GM06990 (cell line): Measurements from ENCODE around the gene IRGC.

Experiments
- DNase-seq: peaks from one replicate; pipeline ENCODE4 v3.0.0-alpha.2; 2011; ENCODE audit not compliant: insufficient read length; ENCODE audit errors: extremely low read depth
- H3K27me3 ChIP-seq: replicated peaks from 2 replicates; pipeline ENCODE4 v1.6.0; 2011; ENCODE audit warnings: low read length; ENCODE audit not compliant: control insufficient read depth, insufficient read depth
- H3K36me3 ChIP-seq: 2 replicates; pipeline ENCODE4 v1.5.1; 2011; ENCODE audit warnings: low read length; ENCODE audit not compliant: control insufficient read depth, insufficient read depth
- H3K4me3 ChIP-seq: replicated peaks from 2 replicates; pipeline ENCODE4 v1.5.1; 2011; ENCODE audit warnings: low read depth, mild to moderate bottlenecking, control low read depth, low read length
- TF ChIP-seq, protein P1 (sequence below): IDR thresholded peaks from 2 replicates; pipeline ENCODE4 v1.5.1; 2011; ENCODE audit warnings: low read length, control low read depth, mild to moderate bottlenecking, inconsistent platforms; ENCODE audit not compliant: insufficient read depth, poor library complexity, severe bottlenecking

The IRGC gene

DNA sequence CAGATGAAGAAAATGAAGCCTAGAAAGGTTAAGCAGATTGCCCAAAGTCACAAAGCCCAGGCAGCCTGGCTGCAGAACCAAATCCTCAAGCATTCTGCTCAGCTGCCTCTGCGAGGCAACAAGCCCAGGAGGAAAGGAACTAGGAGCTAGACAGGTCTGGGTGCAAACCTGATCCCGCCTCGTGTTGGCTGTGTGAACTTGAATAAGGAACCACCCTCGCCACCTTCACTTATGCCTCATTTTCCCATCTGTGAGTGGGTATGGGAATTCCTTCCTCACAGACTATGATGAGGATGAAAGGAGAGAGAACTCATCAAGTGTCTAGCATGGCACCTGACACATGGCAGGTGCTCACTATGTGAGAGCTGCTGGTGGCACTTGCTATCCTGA is 32.3 kb downstream of the IRGC start:
- Histone ChIP-seq H3K36me3 (peaks cover 18% of the 10 kb centered on the region), H3K27me3 (no peaks in the 10 kb centered on the region), H3K4me3 (no peak overlapping the region)
- no peak for DNase-seq
- TF ChIP-seq, protein P1, sequence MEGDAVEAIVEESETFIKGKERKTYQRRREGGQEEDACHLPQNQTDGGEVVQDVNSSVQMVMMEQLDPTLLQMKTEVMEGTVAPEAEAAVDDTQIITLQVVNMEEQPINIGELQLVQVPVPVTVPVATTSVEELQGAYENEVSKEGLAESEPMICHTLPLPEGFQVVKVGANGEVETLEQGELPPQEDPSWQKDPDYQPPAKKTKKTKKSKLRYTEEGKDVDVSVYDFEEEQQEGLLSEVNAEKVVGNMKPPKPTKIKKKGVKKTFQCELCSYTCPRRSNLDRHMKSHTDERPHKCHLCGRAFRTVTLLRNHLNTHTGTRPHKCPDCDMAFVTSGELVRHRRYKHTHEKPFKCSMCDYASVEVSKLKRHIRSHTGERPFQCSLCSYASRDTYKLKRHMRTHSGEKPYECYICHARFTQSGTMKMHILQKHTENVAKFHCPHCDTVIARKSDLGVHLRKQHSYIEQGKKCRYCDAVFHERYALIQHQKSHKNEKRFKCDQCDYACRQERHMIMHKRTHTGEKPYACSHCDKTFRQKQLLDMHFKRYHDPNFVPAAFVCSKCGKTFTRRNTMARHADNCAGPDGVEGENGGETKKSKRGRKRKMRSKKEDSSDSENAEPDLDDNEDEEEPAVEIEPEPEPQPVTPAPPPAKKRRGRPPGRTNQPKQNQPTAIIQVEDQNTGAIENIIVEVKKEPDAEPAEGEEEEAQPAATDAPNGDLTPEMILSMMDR, result no peak

DNA sequence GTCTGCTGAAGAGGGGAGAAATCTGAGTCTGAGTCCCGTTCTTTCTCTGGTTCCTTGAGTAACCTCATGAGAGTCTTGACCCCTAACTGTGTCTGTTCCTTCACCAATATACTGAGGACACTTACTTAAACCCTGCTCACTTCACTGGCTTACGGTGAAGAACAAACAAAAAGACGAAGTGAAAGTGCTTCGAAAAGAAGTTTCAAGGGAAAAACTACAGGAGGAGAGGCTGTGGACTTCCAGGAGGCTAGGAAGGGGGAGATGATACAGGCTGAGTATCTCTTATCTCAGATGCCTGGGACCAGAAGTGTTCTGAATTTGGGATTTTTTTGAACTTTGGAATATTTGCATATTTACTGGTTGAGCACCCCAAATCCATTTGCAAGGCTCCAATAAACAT is 32.8 kb downstream of the IRGC start:
- Histone ChIP-seq H3K36me3 (peaks cover 17% of the 10 kb centered on the region), H3K27me3 (no peaks in the 10 kb centered on the region), H3K4me3 (no peak overlapping the region)
- DNase-seq, result no peak
- TF ChIP-seq, protein P1, result no peak

DNA sequence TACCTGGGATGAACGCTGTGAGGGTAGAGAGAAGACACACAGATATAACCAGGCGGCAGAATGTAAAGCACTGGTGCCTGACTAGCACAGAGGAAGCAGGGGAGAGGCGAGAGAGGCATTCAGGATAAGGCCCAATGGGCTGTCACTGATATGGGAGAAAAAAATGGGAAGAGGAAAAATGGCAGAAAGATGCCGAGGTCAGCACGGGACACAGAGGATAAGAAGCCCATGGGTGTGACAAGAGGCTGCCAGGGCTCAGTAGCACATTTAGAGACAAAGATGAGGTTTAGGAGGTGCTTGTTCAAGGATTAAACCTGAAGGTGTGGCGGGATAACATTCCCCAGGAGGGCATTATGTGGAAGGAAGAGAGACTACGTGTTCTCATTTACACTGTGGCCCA is 33.3 kb downstream of the IRGC start:
- TF ChIP-seq, protein P1, result no peak
- Histone ChIP-seq H3K27me3 (no peaks in the 10 kb centered on the region), H3K4me3 (no peak overlapping the region), H3K36me3 (peaks cover 14% of the 10 kb centered on the region)
- DNase-seq, result no peak

DNA sequence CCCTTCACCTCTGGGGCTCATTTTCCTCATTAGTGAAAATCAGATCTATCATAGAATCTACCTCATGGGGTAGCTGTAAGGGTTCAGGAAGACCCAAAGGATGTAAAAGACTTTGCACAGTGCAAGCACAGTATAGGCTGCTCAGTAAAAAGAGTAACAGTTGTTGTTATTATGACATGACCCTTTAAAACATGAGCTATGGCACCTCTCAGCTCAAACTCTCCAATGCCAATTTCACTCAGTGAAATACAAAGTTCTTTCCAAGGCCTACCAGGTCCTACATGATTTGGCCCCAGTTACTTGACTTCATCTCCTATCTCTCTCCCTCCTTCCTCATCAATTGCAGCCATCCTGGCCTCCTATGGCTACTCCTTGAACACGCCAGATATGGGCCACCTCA is 34.0 kb downstream of the IRGC start:
- H3K27me3 ChIP-seq, result no peaks in the 10 kb centered on the region
- peaks cover 11% of the 10 kb centered on the region for H3K36me3 ChIP-seq
- TF ChIP-seq, protein P1, result no peak

DNA sequence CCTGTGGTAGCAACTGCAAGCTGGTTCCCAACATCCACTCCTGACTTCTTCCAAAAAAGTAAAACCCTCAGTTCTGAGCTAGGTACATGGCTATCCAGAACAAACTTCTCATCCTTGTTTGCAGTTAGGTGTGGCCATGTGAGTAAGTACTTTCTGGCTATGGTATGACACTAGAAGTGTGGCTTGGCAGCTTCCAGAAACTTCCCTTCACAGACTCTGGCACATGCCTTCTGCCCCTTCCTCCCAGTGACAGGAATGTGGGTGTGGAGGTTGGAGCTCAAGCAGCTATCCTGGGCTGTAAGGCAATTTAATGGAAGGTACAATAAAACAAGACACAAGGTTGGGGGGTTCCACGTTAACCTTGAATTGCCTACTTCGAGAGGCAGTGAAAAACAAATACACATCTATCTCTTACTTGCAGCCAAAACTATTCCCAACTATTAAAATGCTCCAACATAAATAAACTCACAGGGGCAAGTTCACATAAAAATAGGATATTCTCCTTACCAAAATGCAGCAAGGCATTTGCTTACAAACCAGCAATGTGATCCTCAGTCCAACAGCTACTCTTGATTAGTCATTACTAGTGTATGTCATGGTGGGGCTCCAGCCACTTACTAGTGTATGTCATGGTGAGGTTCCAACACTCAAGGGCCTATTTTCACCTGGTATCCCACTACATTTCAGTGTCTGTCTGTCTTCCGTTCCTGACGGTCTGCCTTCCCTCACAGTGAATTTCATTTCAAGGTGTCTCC is 35.8 kb downstream of the IRGC start:
- TF ChIP-seq, protein P1, result no peak
- Histone ChIP-seq H3K27me3 (no peaks in the 10 kb centered on the region), H3K4me3 (no peak overlapping the region), H3K36me3 (peaks cover 8% of the 10 kb centered on the region)
- no peak for DNase-seq

More for the DNA sequence above, 34.0 kb downstream of the IRGC start:
- H3K4me3 ChIP-seq, result no peak overlapping the region
- no peak for DNase-seq

DNA sequence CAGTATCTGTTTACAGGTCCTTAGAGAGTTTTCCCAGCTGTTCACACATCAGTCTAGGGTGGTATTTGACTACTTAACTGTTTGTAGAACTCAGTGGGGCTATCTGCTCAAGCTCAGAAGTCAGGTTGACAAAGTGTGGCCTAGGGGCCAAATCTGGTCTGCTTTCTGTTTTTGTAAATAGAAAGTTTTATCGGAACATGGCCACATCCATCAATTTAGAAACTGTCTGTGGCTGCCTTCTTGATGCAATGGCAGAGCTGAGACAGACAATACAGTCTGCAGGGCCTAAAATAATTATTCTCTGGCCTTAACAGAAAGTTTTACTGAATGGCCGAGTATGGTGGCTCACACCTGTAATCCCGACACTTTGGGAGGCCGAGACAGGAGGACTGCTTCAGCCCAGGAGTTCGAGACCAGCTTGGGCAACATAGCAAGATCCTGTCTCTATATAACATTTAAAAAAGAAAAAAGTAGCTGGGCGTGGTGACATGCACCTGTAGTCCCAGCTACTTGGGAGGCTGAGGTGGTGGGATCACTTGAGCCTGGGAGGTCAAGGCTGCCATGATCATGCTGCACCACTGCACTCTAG is 36.5 kb downstream of the IRGC start:
- no peak for DNase-seq
- Histone ChIP-seq H3K27me3 (no peaks in the 10 kb centered on the region), H3K36me3 (peaks cover 5% of the 10 kb centered on the region), H3K4me3 (no peak overlapping the region)
- TF ChIP-seq, protein P1, result no peak
